HG02759 (cell line): ENCODE data around the gene ETS2.

Source experiments
- ATAC-seq: cut with Tn5 transposase; IDR thresholded peaks from one replicate; pipeline ENCODE4 v1.9.1; 2021; ENCODE audit warnings: mild to moderate bottlenecking, moderate library complexity; ENCODE audit not compliant: unreplicated experiment

Gene ETS2

GRCh38 chr21:38777015-38777414, 28.7 kb upstream of the ETS2 start:
- no peak for ATAC-seq

- ATAC-seq, result no peak
Observed at GRCh38 chr21:38777531-38777930, 28.2 kb upstream of the ETS2 start.

DNA sequence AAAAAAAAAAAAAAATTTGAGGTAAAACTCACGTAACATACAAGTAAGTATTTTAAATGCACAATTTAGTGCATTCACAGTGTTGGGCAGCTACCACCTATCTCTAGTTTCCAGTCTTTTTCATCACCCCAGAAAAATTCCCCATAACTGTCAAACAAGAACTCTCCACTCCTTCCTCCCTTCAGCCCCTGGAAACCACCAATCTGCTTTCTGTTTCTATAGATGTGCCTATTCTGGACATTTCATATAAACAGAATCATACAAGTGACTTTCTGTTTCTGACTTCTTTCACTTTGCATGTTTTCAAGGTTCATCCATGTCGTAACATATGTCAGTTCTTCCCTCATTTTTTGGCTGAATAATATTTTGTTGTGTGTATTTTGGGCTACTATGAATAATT, 24.9 kb upstream of the ETS2 start:
- no peak for ATAC-seq

- ATAC-seq, result no peak
Observed at GRCh38 chr21:38784458-38785266, 21.1 kb upstream of the ETS2 start.

- ATAC-seq, result no peak
Observed at GRCh38 chr21:38785483-38785882, 20.2 kb upstream of the ETS2 start.

- ATAC-seq, result no peak
Observed at GRCh38 chr21:38787016-38787415, 18.7 kb upstream of the ETS2 start.

DNA sequence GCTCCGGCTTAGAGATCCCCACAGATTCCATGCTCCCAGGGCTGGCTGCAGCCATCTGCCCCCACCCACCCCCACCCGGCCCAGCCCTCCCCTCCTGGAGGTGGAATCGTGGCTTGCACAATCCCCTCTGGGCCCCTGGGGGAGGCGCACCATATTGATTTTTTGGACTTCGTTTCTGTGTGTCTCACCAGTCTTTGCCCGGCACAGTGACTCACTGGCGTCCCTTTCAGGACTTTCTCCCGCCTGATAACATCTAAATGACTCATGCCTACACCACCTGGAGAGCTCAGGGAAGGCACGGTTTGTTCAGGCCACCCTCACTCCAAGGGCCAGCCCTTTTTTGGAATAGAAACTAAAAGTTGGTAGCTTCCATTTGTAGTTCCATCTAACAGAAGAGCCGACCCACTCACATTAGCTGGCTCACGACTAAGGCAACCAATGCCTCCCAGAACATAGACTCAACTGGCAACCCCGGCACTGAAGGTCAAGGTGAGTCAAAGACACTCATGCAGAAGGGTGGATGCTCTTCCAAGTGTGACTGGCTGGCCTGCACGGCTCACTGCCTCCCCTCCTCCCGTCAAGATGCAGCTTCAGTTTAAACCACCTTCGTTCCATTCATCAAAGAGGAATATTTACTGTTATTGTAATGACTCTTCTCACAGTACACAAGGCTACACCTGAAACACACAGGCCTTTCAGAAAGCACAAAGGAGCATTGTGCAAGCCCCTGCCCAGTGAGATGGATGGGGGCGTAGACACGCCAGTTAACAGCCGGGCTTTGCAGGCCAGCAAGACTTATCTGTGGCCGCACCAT, 18.1 kb upstream of the ETS2 start:
- ATAC-seq, result no peak

GRCh38 chr21:38788275-38788905, 17.3 kb upstream of the ETS2 start:
- no peak for ATAC-seq

- ATAC-seq, result no peak
Observed at GRCh38 chr21:38789275-38789674, 16.5 kb upstream of the ETS2 start.

DNA sequence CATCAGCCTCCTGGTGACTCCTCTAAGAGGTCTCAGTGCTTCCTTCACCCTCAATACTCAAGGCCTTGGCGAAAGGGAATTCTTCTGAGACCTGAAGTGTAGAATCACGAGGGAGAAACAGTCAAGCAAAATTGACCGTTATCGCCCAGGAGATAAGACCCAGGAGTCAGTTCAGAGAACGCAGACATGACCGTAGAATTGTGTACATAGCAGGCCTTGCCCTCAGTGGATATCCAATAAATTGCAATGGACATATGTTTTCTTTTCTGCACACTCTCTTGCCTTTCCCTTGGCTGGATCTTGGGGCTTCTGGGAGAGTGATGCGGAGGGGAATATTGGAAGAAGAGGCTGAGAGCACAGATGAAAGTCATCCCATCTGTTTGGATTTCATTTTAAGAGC, 15.7 kb upstream of the ETS2 start:
- ATAC-seq, result no peak

- ATAC-seq, result no peak
Observed at GRCh38 chr21:38790961-38791360, 14.8 kb upstream of the ETS2 start.

DNA sequence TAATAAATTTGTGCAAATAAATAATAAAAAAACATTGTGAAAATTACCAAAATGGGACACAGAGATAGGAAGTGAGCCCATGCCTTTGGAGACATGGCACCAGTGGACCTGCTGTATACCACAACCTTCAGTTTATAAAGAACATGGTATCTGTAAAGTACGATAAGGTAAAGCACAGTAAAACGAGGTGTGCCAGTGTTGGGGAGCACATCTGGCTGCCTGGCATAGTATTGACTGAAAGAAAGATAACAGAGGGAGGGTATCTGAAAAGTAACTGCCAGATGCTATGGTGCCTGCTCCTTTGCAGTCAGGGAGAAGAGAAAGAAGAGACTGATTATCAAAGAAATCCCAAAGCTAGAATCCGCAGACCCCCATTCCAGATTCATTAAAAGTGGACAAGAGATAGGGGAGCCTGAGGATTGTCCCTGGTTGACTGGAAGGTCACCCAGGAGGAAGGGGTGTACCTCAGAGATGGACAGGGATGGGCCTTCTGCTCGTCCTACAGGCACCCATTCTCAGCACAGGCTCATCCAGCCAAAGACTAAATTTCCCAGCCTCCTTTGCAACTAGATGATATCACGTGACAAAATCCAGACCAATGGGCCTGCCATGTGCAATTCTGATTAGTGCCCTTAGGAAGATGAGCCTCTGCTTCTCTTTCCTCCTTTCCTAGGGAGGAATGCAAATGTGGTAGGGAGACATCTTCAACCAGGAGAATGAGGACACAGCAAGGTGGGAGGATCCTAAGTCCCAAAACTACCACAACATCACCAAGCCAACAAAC, 12.9 kb upstream of the ETS2 start:
- ATAC-seq, result no peak

DNA sequence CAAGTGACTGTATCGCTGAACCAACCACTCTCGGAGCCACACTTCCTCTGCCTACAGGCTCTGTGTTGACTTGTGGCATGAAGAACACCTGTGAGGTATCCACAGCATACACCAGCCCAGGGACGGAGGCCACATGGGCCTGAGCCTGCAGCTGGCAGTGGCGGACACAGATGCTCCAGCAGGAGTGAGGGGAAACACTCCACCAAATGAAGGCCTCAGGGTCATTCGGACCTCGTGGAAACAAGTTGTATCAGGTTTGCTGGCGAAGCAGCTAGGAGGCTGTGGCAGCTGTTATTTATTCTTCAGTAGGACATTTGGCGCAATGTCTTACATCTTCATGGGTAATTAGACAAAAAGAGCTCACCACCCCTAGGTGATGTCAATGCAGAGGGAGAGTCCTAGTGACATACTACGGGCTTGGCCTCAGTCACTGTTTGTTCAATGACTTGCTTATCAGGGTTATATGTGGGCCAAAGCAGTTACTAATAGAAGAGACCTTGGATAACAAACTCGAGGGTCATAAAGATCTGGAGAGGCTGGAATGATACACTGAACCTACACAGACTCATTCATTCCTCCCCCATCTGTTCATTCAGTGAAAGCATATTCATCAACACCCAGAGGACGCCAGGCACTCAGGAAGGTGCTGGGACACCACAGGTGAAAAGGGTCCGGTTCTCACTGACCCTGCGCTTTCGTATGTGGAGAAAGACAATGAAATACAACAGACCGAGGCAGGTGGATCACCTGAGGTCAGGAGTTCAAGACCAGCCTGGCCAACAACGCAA, 11.6 kb upstream of the ETS2 start:
- no peak for ATAC-seq

- ATAC-seq, result no peak
Observed at GRCh38 chr21:38794978-38795377, 10.8 kb upstream of the ETS2 start.

DNA sequence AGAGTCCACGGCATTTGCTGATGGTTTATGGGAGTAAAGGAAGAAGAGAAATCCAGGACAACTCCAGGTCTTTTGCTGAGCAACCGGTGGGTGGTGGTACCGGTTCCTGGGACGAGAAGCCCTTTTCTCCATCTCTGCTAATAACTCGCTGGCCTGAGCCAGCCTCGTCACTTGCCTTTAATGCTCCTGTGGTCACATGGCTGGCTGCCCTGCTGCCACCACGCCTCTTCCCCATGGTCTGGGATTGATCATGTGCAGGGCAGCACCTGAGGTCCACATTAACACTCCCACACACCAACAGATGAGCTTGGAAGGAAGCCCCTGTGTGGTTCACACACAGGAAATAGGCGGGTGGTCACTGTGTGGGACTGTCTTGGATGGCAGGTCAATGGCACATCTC, 10.3 kb upstream of the ETS2 start:
- no peak for ATAC-seq

GRCh38 chr21:38796424-38796823, 9.3 kb upstream of the ETS2 start:
- ATAC-seq, result no peak

- ATAC-seq, result no peak
Observed at GRCh38 chr21:38797470-38797869, 8.3 kb upstream of the ETS2 start.

DNA sequence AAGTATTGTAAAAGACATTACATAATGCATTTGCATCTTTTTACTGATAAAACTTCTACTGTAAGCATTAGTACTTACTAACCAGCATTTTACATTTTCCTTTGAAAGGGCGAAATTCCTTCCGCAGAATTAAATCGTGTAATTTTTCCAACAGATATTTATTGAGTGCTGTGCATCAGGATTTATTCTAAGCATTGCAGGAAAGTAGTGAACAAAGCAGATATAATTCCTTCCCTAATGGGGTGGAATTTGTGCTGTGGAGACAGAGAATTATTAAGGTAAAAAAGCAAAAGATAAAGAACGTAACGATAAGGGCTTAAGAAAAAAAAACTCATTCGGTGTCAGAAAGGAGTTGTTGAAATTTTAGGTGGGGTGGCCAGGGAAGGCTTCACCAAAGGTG, 7.6 kb upstream of the ETS2 start:
- no peak for ATAC-seq

DNA sequence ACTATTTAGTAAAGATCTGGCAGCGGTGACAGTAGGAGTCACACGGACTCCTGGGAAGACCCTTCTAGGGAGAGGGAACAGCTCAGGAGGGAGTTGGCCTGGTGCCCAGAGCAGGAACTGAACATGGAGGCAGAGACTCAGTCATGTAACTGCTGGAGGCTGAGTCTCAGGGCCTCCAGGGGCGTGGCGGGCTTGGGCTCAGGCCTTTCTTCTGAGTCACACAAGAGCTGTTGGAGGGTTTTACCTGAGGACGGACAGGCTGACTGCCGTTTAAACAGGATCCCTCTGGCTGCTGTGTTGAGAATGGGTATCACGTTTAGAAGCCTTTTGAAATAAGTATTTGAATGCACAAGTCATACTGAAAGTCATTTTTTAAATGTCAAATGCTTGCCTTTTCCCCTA, 7.2 kb upstream of the ETS2 start:
- peak; percentile 40 for ATAC-seq

DNA sequence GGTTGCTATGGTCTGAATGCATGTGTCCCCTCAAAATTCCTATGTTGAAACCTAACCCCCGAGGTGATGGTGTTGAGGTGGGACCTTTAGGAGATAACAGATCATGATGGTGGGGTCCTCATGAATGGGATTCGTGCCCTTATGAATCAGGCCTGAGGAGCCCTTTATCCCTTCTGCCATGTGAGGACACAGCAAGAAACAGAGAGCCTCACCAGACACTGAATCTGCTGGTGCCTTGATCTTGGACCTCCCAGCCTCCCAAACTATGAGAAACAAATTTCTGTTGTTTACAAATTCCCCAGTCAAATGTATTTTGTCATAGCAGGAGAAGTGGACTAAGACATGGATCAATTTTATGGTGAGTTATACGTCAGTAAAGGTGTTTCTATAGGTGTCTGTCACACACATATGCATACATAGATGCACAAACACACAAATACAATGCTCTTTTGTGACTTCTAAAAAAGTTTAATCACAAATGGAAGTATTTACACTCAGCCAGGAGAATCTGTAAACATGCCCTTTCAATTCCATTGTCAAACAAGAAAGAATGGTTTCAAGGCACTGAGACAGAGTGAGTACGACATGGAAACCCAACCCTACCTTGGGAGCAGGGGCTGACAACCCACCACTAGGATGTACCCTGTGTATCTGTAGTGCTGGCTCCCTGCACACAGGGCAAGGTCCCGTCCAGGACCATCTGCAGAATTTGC, 5.5 kb upstream of the ETS2 start:
- no peak for ATAC-seq
